A549 (cell line): ENCODE results near the gene LBP. TPM values are rescaled to one million over a fixed set of nuclear protein-coding genes. Genes with fewer than 3 reads are reported as not detected.

ENCODE experiments used
- ATAC-seq, 2 experiments: fragments of 200-7000 bp in 1 of 2; fragments of >200 bp in 1 of 2; cut with Nextera tagmentation in 1 of 2; cut with Tn5 transposase in 1 of 2; 3 replicates each; pipeline versions ENCODE4 v1.8.0 to v1.9.1; 2018 to 2020; ENCODE audit warnings: mild to moderate bottlenecking in 1 of 2, moderate library complexity in 1 of 2
- CTCF ChIA-PET: fragments of 300-600 bp; sonication (Branson Sonifier 250); formaldehyde crosslinking; extraction: SDS; loops from one replicate; lab custom pipeline; 2021; ENCODE audit warnings: antibody characterized with exemption, inconsistent platforms; lab: Yijun Ruan, JAX
- POLR2A ChIA-PET: fragments of 350-600 bp; formaldehyde crosslinking; extraction: SDS; loops from one replicate; lab custom pipeline; 2021; ENCODE audit warnings: antibody characterized with exemption, inconsistent platforms; lab: Yijun Ruan, JAX
- DNase-seq, 2 experiments: peaks; one replicate each; pipeline versions ENCODE4 v3.0.0 to v3.0.0-alpha.2; 2011 to 2016; ENCODE audit warnings: low read depth in 1 of 2, low spot score in 1 of 2
- FAIRE-seq: peaks from 2 replicates; lab custom pipeline; 2011; peaks lifted over from hg19 to GRCh38; lab: Jason Lieb, UNC
- H3K27ac ChIP-seq, 2 experiments: fragments of >200 bp; sonication (Bioruptor Twin); formaldehyde crosslinking; 3 replicates each; pipeline ENCODE4 v1.5.1; 2016 to 2017
- H3K4me1 ChIP-seq: fragments of >200 bp; sonication (Bioruptor Twin); formaldehyde crosslinking; 3 replicates; pipeline ENCODE4 v1.6.1; 2016
- H3K4me2 ChIP-seq: fragments of >200 bp; sonication (Bioruptor Twin); formaldehyde crosslinking; 3 replicates; pipeline ENCODE4 v1.6.1; 2016
- H3K4me3 ChIP-seq: fragments of >200 bp; sonication (Bioruptor Twin); formaldehyde crosslinking; 3 replicates; pipeline ENCODE4 v1.5.1; 2016
- H3K9me3 ChIP-seq: fragments of >200 bp; sonication (Bioruptor Twin); formaldehyde crosslinking; 3 replicates; pipeline ENCODE4 v1.6.1; 2016
- ATOH8 ChIP-seq: fragments of 250-450 bp; sonication (Bioruptor Pico); IDR thresholded peaks from 2 replicates; pipeline ENCODE4 v1.5.0; 2020; ENCODE audit warnings: low read depth, mild to moderate bottlenecking, moderate library complexity
- BCL3 ChIP-seq: fragments of >200 bp; sonication (Bioruptor Twin); formaldehyde crosslinking; IDR thresholded peaks from 3 replicates; pipeline ENCODE4 v1.6.1; 2016
- CBX2 ChIP-seq: fragments of 200-600 bp; sonication (generic); IDR thresholded peaks from 2 replicates; pipeline ENCODE4 v1.6.1; 2016; ENCODE audit warnings: low read depth, mild to moderate bottlenecking, borderline replicate concordance
- CHD2 ChIP-seq: fragments of 150-350 bp; IDR thresholded peaks from 2 replicates; pipeline ENCODE4 v1.6.1; 2014; ENCODE audit warnings: low read length; ENCODE audit not compliant: partially characterized antibody
- HES2 ChIP-seq: fragments of >200 bp; sonication (Bioruptor Twin); formaldehyde crosslinking; IDR thresholded peaks from 2 replicates; pipeline ENCODE4 v1.6.1; 2016
- JUN ChIP-seq, 2 experiments: fragments of >200 bp; sonication (Bioruptor Twin); formaldehyde crosslinking; IDR thresholded peaks; 2 replicates in 1 of 2; 3 replicates in 1 of 2; pipeline ENCODE4 v1.6.1; 2016 to 2017
- JUNB ChIP-seq: fragments of >200 bp; sonication (Bioruptor Twin); formaldehyde crosslinking; IDR thresholded peaks from 2 replicates; pipeline ENCODE4 v1.6.1; 2016
- KDM5A ChIP-seq: fragments of 200-600 bp; sonication (generic); IDR thresholded peaks from 2 replicates; pipeline ENCODE4 v1.6.1; 2016; ENCODE audit warnings: antibody characterized with exemption, mild to moderate bottlenecking
- MAFK ChIP-seq: fragments of 450-650 bp; IDR thresholded peaks from 2 replicates; pipeline ENCODE4 v1.6.1; 2014; ENCODE audit not compliant: partially characterized antibody
- MYC ChIP-seq: IDR thresholded peaks from 2 replicates; pipeline ENCODE4 v1.6.1; 2012; ENCODE audit warnings: mild to moderate bottlenecking, inconsistent platforms, low read length, improper control_type of control experiment, borderline replicate concordance
- NPAS2 ChIP-seq: fragments of 250-450 bp; sonication (Bioruptor Pico); IDR thresholded peaks from 2 replicates; pipeline ENCODE4 v1.8.0; 2022; ENCODE audit warnings: mild to moderate bottlenecking, moderate library complexity, borderline replicate concordance
- RCOR1 ChIP-seq: fragments of 150-350 bp; IDR thresholded peaks from 2 replicates; pipeline ENCODE4 v1.6.1; 2014; ENCODE audit warnings: antibody characterized with exemption, low read length, low read depth
- RNF2 ChIP-seq: fragments of 200-600 bp; sonication (generic); IDR thresholded peaks from 2 replicates; pipeline ENCODE4 v1.6.1; 2016; ENCODE audit warnings: low read depth, mild to moderate bottlenecking, antibody characterized with exemption, moderate library complexity, borderline replicate concordance
- SMC3 ChIP-seq: fragments of >200 bp; sonication (Bioruptor Twin); formaldehyde crosslinking; IDR thresholded peaks from 3 replicates; pipeline ENCODE4 v1.6.1; 2018; ENCODE audit warnings: inconsistent platforms
- SREBF2 ChIP-seq: fragments of 450-650 bp; IDR thresholded peaks from 2 replicates; pipeline ENCODE4 v1.6.1; 2014; ENCODE audit warnings: mild to moderate bottlenecking, moderate library complexity
- ZFP36 ChIP-seq: fragments of 450-650 bp; IDR thresholded peaks from 2 replicates; pipeline ENCODE4 v1.6.1; 2014; ENCODE audit warnings: borderline replicate concordance; ENCODE audit not compliant: partially characterized antibody
- WGBS: methylation state at CpG from one replicate; pipeline ENCODE4 v1.1.6; 2017; ENCODE audit errors: missing lambda C conversion rate; 5-methylcytosine and 5-hydroxymethylcytosine counted together
- polyA plus RNA-seq, 4 experiments: library from polyadenylated mRNA; depleted of rRNA in 3 of 4; stranded (reverse); fragments of >200 nt; fragmentation: RNase III in 1 of 4; extraction: RNeasy Plus Mini Kit Qiagen cat#74134 plus additional on column Dnase treatment in 1 of 4; gene quantifications; 2 replicates in 3 of 4; 3 replicates in 1 of 4; pipeline ENCODE4 v1.2.3, GENCODE V29; 2011 to 2017
- TF ChIP-seq, protein P1 (sequence below): fragments of 150-350 bp; IDR thresholded peaks from 2 replicates; pipeline ENCODE4 v1.6.1; 2014; ENCODE audit warnings: low read depth, mild to moderate bottlenecking, low read length
- TF ChIP-seq, protein P2 (sequence below): IDR thresholded peaks from 2 replicates; pipeline ENCODE4 v1.6.1; 2012

LBP gene
- polyA plus RNA-seq, 2 of the 4 experiments (the other 2 are of a cell fraction) = 1.3 to 2.2 TPM

DNA sequence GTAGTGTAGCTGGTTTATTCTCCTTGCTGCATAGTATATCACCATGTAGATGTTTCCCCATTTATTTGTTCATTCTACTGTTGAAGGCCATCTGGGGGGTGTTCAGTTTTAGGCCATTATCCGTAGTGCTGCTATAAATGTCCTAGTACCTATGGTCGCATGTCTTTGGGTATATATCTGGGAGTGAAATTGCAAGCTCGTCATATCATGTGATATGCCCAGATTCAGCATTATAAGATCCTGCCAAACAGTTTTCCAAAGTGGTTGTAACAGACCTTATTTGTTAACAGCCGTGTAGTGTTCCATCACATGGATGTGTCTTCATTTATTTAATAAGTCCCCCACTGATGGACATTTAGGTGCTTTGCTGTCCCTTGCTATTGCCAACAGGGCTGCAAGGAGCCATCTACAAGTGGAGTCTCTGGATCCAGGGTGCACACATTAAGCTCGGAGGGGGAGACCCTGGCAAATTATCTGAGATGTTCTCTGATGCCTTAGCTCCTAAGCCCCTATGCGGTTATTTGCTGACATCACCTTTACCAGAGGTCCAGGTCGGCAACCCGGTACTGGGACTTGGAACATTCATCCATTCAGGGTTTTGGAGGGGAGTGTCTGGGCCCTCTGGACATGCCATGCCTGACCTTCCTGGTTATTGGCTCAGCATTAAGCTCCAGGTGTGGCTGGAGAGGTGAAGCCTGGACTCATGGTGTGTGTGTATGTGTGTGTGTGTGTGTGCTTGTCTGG lies 16.9 kb downstream of the LBP start:
- Histone ChIP-seq H3K4me1 (no peaks in the 10 kb centered on the region), H3K4me2 (no peak overlapping the region), H3K27ac (no peak overlapping the region), H3K9me3 (no peaks in the 10 kb centered on the region), H3K4me3 (no peak overlapping the region)
- 72% methylated on average over 8 of the region's 8 CpGs for WGBS
- ATAC-seq = no peak
- FAIRE-seq = no peak
- no peak for TF ChIP-seq KDM5A
- no peak for TF ChIP-seq MYC
- peak; percentile 78 for TF ChIP-seq MAFK
- no peak for TF ChIP-seq SREBF2
- no peak for TF ChIP-seq RCOR1
- no peak for TF ChIP-seq JUN (IDR thresholded peaks at IDR 0.05)
- CTCF ChIA-PET = interaction anchor here (0.6 kb wide), 2 partner anchors 380 to 685 kb away, joined by 3 read pairs; no protein-coding TSS in a partner anchor
- POLR2A ChIA-PET = no interaction called here
- DNase-seq = no peak

- FAIRE-seq (no peak), DNase-seq (no peak), ATAC-seq (peak in 1 of 2 experiments; percentile 56; a peak in 3 of 6 replicates)
- Histone ChIP-seq H3K4me3 (no peak overlapping the region), H3K27ac (no peak overlapping the region), H3K4me2 (0 out of 3 replicates have a peak overlapping the region, but pooled peaks have one; percentile 19), H3K9me3 (no peaks in the 10 kb centered on the region), H3K4me1 (no peaks in the 10 kb centered on the region)
- POLR2A ChIA-PET = no interaction called here
- 37% methylated on average over 2 of the region's 2 CpGs for WGBS
- CTCF ChIA-PET = no interaction called here
- no peak for TF ChIP-seq JUNB
- TF ChIP-seq BCL3 = no peak
- TF ChIP-seq MYC = no peak
- TF ChIP-seq SMC3 = no peak
- no peak for TF ChIP-seq HES2
- TF ChIP-seq RCOR1 = no peak
- TF ChIP-seq RNF2 = no peak
- TF ChIP-seq ZFP36 = no peak
- TF ChIP-seq NPAS2 (CRISPR knock-in tag) = no peak
- TF ChIP-seq ATOH8 = no peak
- no peak for TF ChIP-seq CHD2
- TF ChIP-seq, protein P1, sequence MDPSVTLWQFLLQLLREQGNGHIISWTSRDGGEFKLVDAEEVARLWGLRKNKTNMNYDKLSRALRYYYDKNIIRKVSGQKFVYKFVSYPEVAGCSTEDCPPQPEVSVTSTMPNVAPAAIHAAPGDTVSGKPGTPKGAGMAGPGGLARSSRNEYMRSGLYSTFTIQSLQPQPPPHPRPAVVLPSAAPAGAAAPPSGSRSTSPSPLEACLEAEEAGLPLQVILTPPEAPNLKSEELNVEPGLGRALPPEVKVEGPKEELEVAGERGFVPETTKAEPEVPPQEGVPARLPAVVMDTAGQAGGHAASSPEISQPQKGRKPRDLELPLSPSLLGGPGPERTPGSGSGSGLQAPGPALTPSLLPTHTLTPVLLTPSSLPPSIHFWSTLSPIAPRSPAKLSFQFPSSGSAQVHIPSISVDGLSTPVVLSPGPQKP = no peak
- TF ChIP-seq CBX2 = no peak
- TF ChIP-seq, protein P2, sequence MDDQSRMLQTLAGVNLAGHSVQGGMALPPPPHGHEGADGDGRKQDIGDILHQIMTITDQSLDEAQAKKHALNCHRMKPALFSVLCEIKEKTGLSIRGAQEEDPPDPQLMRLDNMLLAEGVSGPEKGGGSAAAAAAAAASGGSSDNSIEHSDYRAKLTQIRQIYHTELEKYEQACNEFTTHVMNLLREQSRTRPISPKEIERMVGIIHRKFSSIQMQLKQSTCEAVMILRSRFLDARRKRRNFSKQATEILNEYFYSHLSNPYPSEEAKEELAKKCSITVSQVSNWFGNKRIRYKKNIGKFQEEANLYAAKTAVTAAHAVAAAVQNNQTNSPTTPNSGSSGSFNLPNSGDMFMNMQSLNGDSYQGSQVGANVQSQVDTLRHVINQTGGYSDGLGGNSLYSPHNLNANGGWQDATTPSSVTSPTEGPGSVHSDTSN = no peak
- TF ChIP-seq, all 56 proteins: peak for 0
Observed at GRCh38 chr20:38369389-38369788, 23.1 kb downstream of the LBP start.
